GM18858 (cell line): ENCODE measurements around the gene NPEPPS.
A peak's percentile ranks its signal among the peaks of the same experiment; 100 is the strongest.
"Not testable (repeated sequence)": the region's sequence is repeated elsewhere in the genome, so short reads cannot be mapped to it uniquely, and the experiment has no call there.

Experiments used
- ATAC-seq: cut with Tn5 transposase; IDR thresholded peaks from one replicate; pipeline ENCODE4 v1.9.1; 2021; ENCODE audit not compliant: unreplicated experiment

NPEPPS gene

DNA sequence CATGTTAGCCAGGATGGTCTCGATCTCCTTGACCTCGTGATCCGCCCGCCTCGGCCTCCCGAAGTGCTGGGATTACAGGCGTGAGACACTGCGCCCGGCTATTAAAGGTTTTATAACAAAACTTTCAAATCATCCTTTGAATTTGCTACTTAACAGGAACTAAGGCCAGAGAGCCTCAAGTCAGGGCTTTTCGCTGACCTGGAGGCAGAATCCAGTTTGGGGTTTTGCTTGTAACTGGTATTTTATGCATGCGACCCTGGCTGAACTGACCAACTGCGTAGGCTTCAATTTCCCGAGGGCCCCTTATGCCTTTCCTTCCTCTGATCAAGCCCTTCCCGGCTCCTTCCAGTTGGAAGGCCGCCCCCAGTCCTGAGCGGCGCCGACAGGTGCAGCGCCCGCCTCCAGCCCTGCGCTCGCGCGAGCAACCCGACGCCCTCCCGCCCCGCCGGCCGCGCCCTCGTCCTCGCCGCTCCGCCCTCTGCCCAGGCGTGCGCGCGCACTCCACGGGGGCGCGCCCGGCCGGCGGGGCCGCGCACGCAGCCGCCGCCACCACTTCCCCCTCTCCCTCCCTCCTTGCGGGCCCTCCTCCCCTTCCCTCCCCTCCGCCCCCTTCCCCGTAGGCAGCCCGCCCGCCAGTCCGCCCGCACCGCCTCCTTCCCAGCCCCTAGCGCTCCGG, at the start of gene NPEPPS:
Gene NPEPPS, plus strand, starts transcription at position 552 of the 676 bp plus-strand sequence. CDS start 193 bp downstream, outside the sequence.
- peak; percentile 52 for ATAC-seq

DNA sequence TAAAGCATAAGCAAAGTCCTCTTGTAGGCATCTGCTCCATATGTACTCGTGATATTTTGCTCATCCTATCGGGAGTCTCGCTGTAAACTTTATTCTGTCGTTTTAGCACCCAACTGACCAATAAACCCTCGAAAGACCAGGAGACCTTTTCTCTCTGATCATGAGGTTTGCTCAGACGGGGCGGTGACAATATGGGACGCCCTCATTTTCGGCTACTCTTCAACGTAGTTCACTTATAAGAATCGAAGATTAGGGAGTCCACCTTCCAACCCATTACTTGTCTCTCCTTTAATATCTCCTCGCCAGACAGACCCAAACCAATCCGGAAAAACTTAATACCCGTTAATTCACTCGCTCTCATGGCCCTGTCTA, 39.1 kb upstream of the NPEPPS start:
- not testable (repeated sequence) for ATAC-seq

DNA sequence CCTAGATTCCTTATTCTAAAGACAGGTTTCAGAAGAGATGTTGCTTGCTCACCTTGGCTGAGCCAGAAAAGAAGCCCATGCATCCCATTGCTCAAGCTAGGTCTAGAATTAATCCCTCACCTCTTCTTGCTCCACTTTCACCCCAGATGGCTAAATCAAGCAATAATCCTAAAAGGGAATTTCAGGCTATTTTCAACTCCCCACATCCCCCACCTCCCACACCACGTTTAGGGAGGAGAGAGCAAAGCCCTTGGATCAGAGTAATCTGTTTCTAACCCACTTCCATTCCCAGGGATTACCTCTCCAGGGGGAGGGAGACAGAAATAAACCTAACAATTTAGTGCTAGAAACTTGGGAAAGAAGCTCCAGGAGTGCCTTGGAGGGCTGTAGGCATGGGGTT, 31.8 kb upstream of the NPEPPS start:
- not testable (repeated sequence) for ATAC-seq

DNA sequence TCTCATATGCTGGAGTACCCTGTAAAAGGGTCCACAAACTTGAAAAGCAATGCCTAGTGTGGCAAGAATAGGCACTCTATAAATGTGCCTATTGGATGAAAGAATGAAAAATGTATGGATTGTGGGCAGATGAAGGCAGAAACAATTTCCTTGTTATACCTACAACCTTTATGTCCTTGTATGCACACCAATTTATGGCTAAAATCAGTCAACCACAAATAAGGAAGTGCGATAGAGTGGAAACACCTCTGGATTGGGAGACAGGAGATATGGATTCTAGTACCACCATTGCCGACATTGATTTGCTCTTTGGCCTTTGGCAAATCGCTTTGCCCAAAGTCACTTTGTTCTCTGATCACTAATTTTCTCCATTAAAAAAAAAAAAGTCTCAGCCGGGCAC, 31.4 kb upstream of the NPEPPS start:
- ATAC-seq, result not testable (repeated sequence)

DNA sequence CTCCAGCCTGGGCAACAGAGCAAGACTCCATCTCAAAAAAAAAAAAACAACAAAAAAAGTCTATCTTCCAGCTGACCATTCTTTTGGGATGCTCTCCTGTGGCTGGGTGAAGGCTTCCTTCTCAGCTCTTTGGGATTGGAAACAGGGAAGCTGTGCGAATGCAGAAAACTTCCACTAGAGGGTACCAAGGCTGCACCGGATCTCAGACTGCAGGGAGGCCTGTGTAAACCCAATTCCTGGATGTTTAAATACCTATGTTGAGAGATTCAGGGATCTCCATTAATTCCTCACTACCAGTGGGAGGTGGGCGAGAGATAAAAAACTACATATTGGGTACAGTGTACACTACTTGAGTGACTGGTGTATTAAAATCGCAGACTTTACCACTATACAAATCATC, 30.3 kb upstream of the NPEPPS start:
- ATAC-seq, result not testable (repeated sequence)

- not testable (repeated sequence) for ATAC-seq
Observed at GRCh38 chr17:47502122-47502731, 28.7 kb upstream of the NPEPPS start.

- ATAC-seq, result not testable (repeated sequence)
Observed at GRCh38 chr17:47502776-47503455, 28.0 kb upstream of the NPEPPS start.

GRCh38 chr17:47511701-47512146, 19.2 kb upstream of the NPEPPS start:
- ATAC-seq, result not testable (repeated sequence)

- not testable (repeated sequence) for ATAC-seq
Observed at GRCh38 chr17:47513301-47513700, 17.6 kb upstream of the NPEPPS start.

DNA sequence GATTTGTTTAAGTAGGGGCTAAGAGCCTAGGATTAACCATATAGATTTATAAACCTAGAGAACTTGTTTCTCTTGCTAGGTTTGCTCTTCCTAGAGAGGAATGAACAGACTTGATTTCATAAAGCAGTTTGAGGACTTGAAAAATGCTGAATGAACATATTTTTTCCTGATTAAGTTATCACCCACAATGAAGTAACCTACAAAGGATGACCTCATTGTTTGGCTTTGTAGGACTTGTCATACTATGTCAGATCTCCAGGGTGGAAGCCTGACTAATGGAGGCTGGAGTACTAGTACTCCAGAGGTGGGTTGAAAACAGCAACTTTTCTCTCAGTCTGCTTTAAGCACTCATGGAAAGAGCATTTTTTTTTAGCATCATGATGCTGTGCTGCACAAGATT, 12.0 kb upstream of the NPEPPS start:
- not testable (repeated sequence) for ATAC-seq

GRCh38 chr17:47519365-47519764, 11.5 kb upstream of the NPEPPS start:
- ATAC-seq, result not testable (repeated sequence)

- ATAC-seq, result not testable (repeated sequence)
Observed at GRCh38 chr17:47520279-47520678, 10.6 kb upstream of the NPEPPS start.

- ATAC-seq, result not testable (repeated sequence)
Observed at GRCh38 chr17:47521434-47521833, 9.5 kb upstream of the NPEPPS start.

DNA sequence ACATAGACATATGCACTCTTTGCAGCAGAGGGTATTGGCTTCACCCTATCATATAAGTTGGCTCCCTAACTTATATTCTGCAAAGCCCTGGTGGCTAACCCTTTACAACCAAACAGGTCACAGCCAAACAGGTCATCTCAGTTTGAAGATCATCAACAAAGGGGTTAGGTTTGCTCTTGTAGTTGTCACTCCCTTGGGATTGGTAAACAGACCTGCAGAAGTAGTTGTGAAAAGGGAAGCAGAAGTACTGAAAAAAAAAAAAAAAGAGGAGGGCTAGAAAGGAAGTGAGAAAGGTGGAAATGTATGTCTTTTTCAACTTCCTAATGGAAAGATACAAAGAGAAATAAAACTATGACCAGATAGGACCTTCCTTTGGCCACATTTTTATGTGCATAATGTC, 8.6 kb upstream of the NPEPPS start:
- not testable (repeated sequence) for ATAC-seq

DNA sequence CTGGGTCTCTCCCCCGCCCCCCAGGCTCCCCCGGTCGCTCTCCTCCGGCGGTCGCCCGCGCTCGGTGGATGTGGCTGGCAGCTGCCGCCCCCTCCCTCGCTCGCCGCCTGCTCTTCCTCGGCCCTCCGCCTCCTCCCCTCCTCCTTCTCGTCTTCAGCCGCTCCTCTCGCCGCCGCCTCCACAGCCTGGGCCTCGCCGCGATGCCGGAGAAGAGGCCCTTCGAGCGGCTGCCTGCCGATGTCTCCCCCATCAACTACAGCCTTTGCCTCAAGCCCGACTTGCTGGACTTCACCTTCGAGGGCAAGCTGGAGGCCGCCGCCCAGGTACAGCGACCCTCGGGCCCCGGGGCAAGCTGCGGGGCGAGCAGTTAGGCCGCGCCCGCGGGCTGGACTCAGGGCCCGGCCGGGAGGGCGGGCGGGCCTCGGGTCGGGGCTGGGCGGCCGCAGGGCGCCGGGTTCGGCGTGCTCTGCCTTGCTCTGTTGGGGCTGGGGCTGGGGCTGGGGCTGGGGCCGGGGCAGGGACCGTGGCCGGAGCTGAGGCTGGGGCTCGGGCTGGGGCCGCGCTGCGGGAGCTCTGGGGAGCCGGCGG, 419 bp downstream of the NPEPPS start:
- peak; percentile 19 for ATAC-seq

DNA sequence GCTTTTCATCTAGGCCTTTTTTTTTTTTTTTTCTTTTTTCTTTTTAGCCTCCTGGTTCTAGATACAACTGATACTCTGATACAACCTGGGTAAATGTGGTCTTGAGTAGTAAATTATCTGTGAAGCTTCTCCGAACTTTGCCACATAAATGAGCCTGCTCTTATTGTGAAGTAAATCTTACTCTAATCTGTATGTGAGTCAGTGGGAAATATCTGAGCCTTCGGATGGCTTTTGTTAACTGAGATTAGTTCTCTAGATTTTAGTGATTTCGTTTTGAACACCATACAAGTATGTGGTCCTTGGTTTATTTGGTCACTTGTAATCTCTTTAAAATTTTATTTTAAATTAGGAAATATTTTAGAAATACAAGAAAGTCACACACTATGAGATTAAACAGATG, 8.2 kb downstream of the NPEPPS start:
- ATAC-seq, result not testable (repeated sequence)

- ATAC-seq, result not testable (repeated sequence)
Observed at GRCh38 chr17:47541676-47542075, 10.8 kb downstream of the NPEPPS start.

DNA sequence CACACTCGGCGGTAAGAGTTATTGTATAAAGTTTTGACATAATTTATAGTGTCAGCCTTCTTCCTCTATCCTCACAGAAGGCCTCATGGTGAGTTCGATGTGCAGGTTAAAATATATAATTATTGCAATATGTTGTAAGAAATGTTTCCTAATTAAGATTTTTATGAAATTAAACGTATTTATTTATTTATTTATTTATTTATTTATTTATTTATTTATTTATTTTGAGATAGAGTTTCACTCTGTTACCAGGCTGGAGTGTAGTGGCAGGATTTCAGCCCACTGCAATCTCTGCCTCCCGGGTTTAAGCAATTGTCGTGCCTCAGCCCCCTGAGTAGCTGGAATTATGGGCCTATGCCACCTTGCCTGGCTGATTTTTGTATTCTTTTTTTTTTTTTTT, 13.4 kb downstream of the NPEPPS start:
- ATAC-seq, result not testable (repeated sequence)

- not testable (repeated sequence) for ATAC-seq
Observed at GRCh38 chr17:47554733-47555132, 23.8 kb downstream of the NPEPPS start.

DNA sequence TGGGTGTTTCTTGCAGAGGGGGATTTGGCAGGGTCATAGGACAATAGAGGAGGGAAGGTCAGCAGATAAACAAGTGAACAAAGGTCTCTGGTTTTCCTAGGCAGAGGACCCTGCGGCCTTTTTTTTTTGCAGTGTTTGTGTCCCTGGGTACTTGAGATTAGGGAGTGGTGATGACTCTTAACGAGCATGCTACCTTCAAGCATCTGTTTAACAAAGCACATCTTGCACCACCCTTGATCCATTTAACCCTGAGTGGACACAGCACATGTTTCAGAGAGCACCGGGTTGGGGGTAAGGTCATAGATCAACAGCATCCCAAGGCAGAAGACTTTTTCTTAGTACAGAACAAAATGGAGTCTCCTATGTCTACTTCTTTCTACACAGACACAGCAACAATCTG, 25.2 kb downstream of the NPEPPS start:
- ATAC-seq, result not testable (repeated sequence)

DNA sequence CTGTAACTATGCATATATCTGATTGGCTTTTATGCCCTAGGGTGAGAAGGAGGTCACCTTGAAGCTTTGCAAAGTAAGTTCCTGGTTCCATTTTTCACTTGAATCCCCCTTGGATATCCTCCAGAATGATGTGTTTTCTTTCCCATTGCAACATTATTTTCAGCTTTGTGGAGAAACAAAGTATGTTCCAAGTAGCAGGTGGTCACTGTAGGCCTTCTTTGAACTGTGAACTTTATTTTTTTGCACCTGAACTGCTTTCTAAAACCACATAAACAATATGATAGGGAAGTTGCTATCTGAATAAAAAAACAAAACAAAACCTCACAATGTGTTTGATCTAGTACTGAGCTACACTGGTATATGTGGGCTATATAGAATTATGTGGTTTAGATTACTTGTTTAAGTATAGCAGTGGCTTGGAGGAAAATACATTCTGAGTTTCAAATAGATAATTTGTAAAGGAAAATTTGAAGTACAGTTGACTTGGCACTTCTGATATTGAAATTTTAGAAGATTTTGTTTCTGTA, 29.7 kb downstream of the NPEPPS start:
- not testable (repeated sequence) for ATAC-seq
